ENCODE data around the gene CRKL. TPM values are rescaled to one million over a fixed set of nuclear protein-coding genes. Genes with fewer than 3 reads are reported as not detected.
A peak's percentile ranks its signal among the peaks of the same experiment; 100 is the strongest.

CRKL gene
- total RNA-seq, 2 experiments from 2014 or later: 57.7 to 70.9 TPM

DNA sequence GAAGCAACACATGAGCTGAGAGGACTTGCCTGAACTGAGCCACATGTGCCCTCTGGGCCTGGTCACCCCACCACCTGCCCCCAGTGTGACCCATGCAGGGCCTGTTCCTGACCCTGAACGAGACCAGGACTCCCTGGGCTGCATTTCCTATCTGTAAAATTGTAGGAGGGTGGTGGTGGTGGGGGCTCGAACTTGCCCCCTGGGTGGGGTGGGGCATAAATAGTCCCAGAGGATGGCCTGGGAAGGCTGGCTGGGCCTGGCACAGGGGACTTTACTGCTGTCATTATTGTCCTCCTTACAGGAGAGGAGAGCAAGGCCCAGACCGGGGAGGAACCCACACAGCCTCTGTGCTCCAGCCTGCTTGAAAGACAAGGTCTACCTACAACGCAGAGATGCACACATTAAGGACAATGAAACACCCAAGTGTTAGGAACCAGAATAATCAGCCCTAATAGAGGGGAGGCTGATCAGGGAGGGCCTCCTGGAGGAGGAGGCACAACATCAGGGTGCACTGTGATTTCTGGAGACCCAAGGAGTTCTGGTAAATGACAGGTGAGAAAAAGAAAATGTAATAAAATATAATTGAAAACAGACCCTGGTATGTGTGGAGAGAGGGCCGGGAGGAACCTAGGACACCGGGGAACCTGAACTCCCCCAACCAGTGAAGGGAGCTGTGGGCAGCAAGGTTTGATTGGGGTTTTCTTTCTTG, 47.0 kb downstream of the CRKL start:
- H2AFZ ChIP-seq (ENCODE audit: low read length): no peak overlapping the region
- no peak overlapping the region for H3K4me3 ChIP-seq (ENCODE audit: low read depth, low read length, poor library complexity, severe bottlenecking)
- BruUV-seq (replicated peaks): no TSS peak
- no peaks in the 10 kb centered on the region for H3K79me2 ChIP-seq (ENCODE audit: insufficient read depth, low read depth, low read length)
- POLR2A ChIA-PET: interaction anchor here (0.6 kb wide), 1 partner anchor 221 kb away, joined by 3 read pairs; no protein-coding TSS in a partner anchor
- H3K9me2 ChIP-seq (ENCODE audit: insufficient read depth, low read length): no peaks in the 10 kb centered on the region
- CTCF ChIA-PET (ENCODE audit: unreplicated experiment): no interaction called here
- DNase-seq (ENCODE audit: low spot score): no peak
- no peaks in the 10 kb centered on the region for H4K20me1 ChIP-seq (ENCODE audit: insufficient read depth, low read length)
- H3K36me3 ChIP-seq (ENCODE audit: insufficient read depth, low read length): no peaks in the 10 kb centered on the region
- intact Hi-C loops (cut with micrococcal nuclease; ENCODE audit: unreplicated experiment): no loop called here
- H3K9me3 ChIP-seq (ENCODE audit: low read length): no peaks in the 10 kb centered on the region
- H3K4me2 ChIP-seq (ENCODE audit: low read length): no peak overlapping the region
- no peak overlapping the region for H3K27ac ChIP-seq (ENCODE audit: low read depth, low read length, poor library complexity, severe bottlenecking)
- 0 out of 2 replicates have a peak, but pooled peaks have one; percentile 44 for TF ChIP-seq EZH2phosphoT487 (IDR thresholded peaks at IDR 0.05; ENCODE audit: borderline replicate concordance, low read depth, low read length)
- TF ChIP-seq, protein P1, sequence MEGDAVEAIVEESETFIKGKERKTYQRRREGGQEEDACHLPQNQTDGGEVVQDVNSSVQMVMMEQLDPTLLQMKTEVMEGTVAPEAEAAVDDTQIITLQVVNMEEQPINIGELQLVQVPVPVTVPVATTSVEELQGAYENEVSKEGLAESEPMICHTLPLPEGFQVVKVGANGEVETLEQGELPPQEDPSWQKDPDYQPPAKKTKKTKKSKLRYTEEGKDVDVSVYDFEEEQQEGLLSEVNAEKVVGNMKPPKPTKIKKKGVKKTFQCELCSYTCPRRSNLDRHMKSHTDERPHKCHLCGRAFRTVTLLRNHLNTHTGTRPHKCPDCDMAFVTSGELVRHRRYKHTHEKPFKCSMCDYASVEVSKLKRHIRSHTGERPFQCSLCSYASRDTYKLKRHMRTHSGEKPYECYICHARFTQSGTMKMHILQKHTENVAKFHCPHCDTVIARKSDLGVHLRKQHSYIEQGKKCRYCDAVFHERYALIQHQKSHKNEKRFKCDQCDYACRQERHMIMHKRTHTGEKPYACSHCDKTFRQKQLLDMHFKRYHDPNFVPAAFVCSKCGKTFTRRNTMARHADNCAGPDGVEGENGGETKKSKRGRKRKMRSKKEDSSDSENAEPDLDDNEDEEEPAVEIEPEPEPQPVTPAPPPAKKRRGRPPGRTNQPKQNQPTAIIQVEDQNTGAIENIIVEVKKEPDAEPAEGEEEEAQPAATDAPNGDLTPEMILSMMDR (conservative IDR thresholded peaks at IDR 0.05; ENCODE audit: low read length): no peak
- peaks cover 7% of the 10 kb centered on the region for H3K4me1 ChIP-seq (ENCODE audit: insufficient read depth, low read length, poor library complexity, severe bottlenecking)

DNA sequence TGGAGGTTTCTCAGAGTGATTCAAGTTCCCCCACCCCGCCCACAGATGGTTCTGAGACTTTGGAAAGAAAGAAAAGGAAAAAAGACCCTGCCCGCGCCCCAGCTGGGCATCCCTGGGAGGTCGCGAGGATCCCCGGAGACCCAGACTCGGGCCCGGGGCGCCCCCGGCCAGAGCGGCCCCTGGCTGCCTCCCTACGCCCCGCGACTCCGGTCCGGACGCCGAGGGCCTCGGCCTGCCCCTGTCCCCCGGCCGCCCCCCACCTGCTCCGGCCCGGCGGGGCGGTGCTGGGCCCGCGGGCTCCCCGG, 47.5 kb downstream of the CRKL start:
- H3K4me1 ChIP-seq (ENCODE audit: insufficient read depth, low read length, poor library complexity, severe bottlenecking): peaks cover 7% of the 10 kb centered on the region
- no peaks in the 10 kb centered on the region for H3K36me3 ChIP-seq (ENCODE audit: insufficient read depth, low read length)
- intact Hi-C loops (cut with micrococcal nuclease; ENCODE audit: unreplicated experiment): no loop called here
- no peaks in the 10 kb centered on the region for H3K79me2 ChIP-seq (ENCODE audit: insufficient read depth, low read depth, low read length)
- ChIA-PET CTCF (ENCODE audit: unreplicated experiment) (no interaction called here), POLR2A (no interaction called here)
- H3K4me3 ChIP-seq (ENCODE audit: low read depth, low read length, poor library complexity, severe bottlenecking): no peak overlapping the region
- TF ChIP-seq EZH2phosphoT487 (IDR thresholded peaks at IDR 0.05; ENCODE audit: borderline replicate concordance, low read depth, low read length): no peak
- TF ChIP-seq, protein P1 (conservative IDR thresholded peaks at IDR 0.05; ENCODE audit: low read length): no peak
- no peak for DNase-seq (ENCODE audit: low spot score)
- no peaks in the 10 kb centered on the region for H3K9me3 ChIP-seq (ENCODE audit: low read length)
- H3K4me2 ChIP-seq (ENCODE audit: low read length): no peak overlapping the region
- H3K27ac ChIP-seq (ENCODE audit: low read depth, low read length, poor library complexity, severe bottlenecking): no peak overlapping the region
- H4K20me1 ChIP-seq (ENCODE audit: insufficient read depth, low read length): no peaks in the 10 kb centered on the region
- no peaks in the 10 kb centered on the region for H3K9me2 ChIP-seq (ENCODE audit: insufficient read depth, low read length)
- BruUV-seq (replicated peaks): no TSS peak
- H2AFZ ChIP-seq (ENCODE audit: low read length): no peak overlapping the region

DNA sequence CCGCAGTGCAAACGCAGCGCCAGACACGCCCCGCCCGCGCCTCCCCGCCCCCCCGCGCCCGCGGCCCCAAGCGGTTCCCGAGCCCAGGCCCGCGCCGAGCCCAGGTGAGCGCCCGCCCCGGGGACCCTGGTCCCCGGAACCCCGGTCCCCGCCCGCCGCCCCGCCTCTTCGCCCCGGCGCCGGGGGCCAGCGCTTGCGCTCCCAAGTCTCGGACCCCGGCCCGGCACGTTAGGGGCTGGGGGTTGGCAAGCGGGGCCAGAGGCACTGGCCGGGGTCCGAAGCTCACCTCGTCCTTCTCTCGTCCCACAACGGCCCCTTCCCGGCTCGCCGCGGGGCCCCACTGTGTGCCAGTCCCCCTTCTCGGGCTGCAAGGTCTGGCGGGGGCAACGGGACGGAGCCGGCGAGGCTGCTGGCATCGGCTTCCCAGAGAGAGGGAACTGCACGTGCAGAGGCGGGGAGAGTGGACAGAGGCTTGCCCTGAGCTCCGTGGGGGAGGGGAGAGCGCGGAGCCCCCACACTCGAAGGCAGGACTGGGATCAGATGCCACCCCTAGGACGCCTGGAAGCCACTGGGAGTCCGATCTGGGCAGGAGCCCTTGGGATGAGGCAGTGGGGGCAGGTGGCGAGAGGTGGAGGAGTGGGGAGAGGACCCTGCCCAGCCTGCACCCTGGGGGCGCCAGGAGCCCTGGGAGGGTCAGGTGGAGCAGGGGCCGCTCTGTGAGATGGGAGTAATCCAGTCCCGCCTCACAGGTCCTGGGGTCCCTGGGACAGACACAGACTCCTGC, 48.1 kb downstream of the CRKL start:
- POLR2A ChIA-PET: no interaction called here
- H3K79me2 ChIP-seq (ENCODE audit: insufficient read depth, low read depth, low read length): no peaks in the 10 kb centered on the region
- intact Hi-C loops (cut with micrococcal nuclease; ENCODE audit: unreplicated experiment): no loop called here
- H3K9me2 ChIP-seq (ENCODE audit: insufficient read depth, low read length): no peaks in the 10 kb centered on the region
- H3K4me2 ChIP-seq (ENCODE audit: low read length): no peak overlapping the region
- TF ChIP-seq, protein P1 (conservative IDR thresholded peaks at IDR 0.05; ENCODE audit: low read length): no peak
- TF ChIP-seq EZH2phosphoT487 (IDR thresholded peaks at IDR 0.05; ENCODE audit: borderline replicate concordance, low read depth, low read length): no peak
- no peak overlapping the region for H3K27ac ChIP-seq (ENCODE audit: low read depth, low read length, poor library complexity, severe bottlenecking)
- no peaks in the 10 kb centered on the region for H3K36me3 ChIP-seq (ENCODE audit: insufficient read depth, low read length)
- no peak overlapping the region for H2AFZ ChIP-seq (ENCODE audit: low read length)
- H3K4me1 ChIP-seq (ENCODE audit: insufficient read depth, low read length, poor library complexity, severe bottlenecking): peaks cover 7% of the 10 kb centered on the region
- DNase-seq (ENCODE audit: low spot score): no peak
- H3K4me3 ChIP-seq (ENCODE audit: low read depth, low read length, poor library complexity, severe bottlenecking): no peak overlapping the region
- BruUV-seq (replicated peaks): no TSS peak
- no peaks in the 10 kb centered on the region for H3K9me3 ChIP-seq (ENCODE audit: low read length)
- CTCF ChIA-PET (ENCODE audit: unreplicated experiment): no interaction called here
- no peaks in the 10 kb centered on the region for H4K20me1 ChIP-seq (ENCODE audit: insufficient read depth, low read length)
